ENCODE results near the gene GPS2. TPM values are rescaled to one million over a fixed set of nuclear protein-coding genes. Genes with fewer than 3 reads are reported as not detected.

The GPS2 gene
- total RNA-seq, 4 donors from 2014 or later = 93.2 to 148 (median 94.2) TPM

DNA sequence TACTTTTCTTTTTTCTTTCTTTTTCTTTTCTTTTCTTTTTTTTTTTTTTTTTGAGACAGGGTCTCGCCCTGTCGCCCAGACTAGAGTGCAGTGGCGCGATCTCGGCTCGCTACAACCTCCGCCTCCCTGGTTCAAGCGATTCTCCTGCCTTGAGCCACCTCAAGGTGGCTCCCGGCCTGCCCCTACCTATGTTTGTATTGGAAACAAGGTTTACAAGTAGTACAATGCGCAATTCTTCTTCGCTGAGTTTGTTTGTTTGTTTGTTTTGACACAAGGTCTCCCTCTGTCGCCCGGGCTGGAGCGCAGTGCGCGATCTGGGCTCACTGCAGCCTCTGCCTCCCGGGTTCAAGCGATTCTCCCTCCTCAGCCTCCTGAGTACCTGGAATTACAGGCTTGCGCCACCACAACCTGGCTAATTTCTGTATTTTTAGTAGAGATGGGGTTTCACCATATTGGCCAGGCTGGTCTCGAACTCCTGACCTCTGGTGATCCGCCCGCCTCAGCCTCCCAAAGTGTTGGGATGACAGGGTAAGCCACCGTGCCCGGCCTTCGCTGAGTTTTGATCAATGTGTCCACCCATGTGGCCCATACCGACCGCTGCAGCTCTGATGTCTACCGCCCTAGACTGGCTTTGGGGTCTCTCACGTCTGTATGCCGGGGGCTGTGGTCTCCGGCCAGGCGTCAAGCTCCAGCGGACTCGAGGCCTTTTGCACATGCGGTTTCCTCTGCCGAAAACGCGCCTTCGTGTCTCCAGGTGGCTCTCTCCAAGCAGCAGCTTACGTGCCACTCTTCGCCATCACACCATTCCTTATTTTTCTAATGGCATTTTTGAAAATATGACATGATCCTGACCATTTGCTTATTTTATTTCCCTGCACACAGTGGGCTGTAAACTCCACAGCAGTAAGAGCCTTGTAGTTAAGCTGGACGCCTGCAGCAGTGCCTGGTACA is 19.7 kb downstream of the GPS2 start:
- TF ChIP-seq POLR2A (IDR thresholded peaks at IDR 0.05) = no peak
- TF ChIP-seq, protein P1, sequence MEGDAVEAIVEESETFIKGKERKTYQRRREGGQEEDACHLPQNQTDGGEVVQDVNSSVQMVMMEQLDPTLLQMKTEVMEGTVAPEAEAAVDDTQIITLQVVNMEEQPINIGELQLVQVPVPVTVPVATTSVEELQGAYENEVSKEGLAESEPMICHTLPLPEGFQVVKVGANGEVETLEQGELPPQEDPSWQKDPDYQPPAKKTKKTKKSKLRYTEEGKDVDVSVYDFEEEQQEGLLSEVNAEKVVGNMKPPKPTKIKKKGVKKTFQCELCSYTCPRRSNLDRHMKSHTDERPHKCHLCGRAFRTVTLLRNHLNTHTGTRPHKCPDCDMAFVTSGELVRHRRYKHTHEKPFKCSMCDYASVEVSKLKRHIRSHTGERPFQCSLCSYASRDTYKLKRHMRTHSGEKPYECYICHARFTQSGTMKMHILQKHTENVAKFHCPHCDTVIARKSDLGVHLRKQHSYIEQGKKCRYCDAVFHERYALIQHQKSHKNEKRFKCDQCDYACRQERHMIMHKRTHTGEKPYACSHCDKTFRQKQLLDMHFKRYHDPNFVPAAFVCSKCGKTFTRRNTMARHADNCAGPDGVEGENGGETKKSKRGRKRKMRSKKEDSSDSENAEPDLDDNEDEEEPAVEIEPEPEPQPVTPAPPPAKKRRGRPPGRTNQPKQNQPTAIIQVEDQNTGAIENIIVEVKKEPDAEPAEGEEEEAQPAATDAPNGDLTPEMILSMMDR (IDR thresholded peaks at IDR 0.05) = no peak
- no peak for DNase-seq
- H3K4me1 ChIP-seq = peaks cover 0 to 48% (median 17%) of the 10 kb centered on the region in 4 donors
- H3K9me3 ChIP-seq = peaks cover 0 to 3% (median 0%) of the 10 kb centered on the region in 4 donors
- no peaks in the 10 kb centered on the region for H3K27me3 ChIP-seq
- H3K4me3 ChIP-seq = peak overlapping the region in 3 of 4 donors; percentile 46 to 54 (median 51)
- no peaks in the 10 kb centered on the region for H3K36me3 ChIP-seq
- peak overlapping the region; percentile 10 to 92 (median 64) for H3K27ac ChIP-seq

DNA sequence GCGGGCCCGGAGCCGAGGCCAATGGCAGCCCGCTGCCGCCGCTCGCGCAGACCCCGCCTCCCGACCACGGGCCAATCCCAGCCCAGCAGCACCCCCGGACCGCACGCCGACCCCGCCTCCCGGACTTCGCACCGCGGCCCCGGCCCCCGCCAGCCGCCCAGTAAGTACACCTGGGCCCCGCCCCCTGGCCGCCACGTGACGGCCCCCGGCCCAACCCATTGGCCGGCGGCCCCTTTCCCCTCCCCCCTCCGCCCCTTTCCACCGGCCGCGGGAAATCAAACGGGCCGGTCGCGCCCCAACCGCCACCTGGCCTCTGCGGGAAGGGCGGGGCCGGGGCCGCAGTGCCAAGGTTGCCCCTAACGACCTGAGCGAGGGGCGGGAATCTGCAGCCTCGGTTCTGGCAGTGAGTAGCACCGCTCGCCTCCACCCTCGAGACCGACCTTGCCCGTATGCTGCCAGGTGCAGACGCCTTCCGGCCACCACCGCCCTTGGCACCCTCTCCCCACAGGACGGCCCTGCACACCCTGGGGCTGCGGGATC is 20.5 kb downstream of the GPS2 start, which contains the start of gene YBX2:
TSS of gene YBX2 (minus strand) at position 26 of the 540 bp plus-strand sequence. CDS start 139 bp downstream, outside the sequence.
- Histone ChIP-seq H3K4me3 (peak within 1 kb of the TSS; percentile 17 to 54 (median 48)), H3K27me3 (no peaks in the 10 kb centered on the region), H3K4me1 (peaks cover 0 to 48% (median 17%) of the 10 kb centered on the region in 4 donors), H3K9me3 (peaks cover 0 to 3% (median 0%) of the 10 kb centered on the region in 4 donors), H3K27ac (peak within 1 kb of the TSS; percentile 10 to 92 (median 71)), H3K36me3 (no peaks in the 10 kb centered on the region)
- DNase-seq = peak; percentile 72 to 98 (median 94)
- TF ChIP-seq, protein P1 (IDR thresholded peaks at IDR 0.05) = peak in 3 of 6 experiments; percentile 19 to 34 (median 32)
- TF ChIP-seq POLR2A (IDR thresholded peaks at IDR 0.05) = peak; percentile 38 to 45

DNA sequence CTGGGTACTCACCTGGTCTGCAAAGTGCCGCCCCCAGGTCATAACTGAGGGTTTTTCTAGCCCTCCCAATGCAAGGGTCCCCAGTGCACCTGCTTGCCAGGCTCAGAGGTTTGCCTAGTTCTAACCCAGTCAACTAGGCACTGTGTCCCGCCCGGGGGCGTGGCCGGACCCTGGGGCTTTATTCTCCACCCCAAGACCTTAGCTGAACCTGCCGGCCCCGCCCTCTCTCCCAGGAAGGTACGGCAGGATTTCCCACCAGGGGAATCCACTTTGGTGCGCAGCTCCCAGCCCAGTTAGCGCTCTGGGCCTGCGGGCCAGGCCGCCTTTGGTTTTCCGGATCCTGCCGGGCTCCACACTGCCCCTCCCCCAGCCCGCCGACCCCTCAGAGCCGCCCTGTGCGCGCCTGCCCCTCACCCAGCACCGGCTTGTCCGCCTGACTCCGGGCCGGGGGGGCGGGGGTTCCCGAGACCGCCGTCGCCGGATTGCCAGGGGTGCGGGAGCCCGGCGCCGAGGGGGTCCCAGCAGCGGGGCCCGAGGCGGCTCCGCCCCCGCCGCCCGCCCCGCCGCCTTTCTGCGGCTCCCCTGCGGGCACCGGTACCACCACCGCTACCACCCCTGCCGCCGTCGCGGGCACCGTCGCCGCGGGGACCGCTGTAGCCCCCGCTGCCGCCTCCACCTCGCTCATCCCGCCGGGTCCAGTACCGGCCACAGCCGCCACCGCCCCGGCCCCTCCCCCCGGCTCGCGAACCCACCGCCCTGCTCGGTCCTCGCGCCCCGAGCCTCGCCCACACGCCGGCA is 21.1 kb downstream of the GPS2 start:
- TF ChIP-seq POLR2A (IDR thresholded peaks at IDR 0.05) = peak in 1 of 2 donors; percentile 20
- TF ChIP-seq, protein P1 (IDR thresholded peaks at IDR 0.05) = no peak
- H3K36me3 ChIP-seq = no peaks in the 10 kb centered on the region
- peak in 2 of 3 donors; percentile 89 to 93 for DNase-seq
- H3K27me3 ChIP-seq = no peaks in the 10 kb centered on the region
- peak overlapping the region; percentile 10 to 92 (median 71) for H3K27ac ChIP-seq
- peak overlapping the region; percentile 17 to 54 (median 48) for H3K4me3 ChIP-seq
- peaks cover 0 to 48% (median 17%) of the 10 kb centered on the region in 4 donors for H3K4me1 ChIP-seq
- peaks cover 0 to 3% (median 0%) of the 10 kb centered on the region in 4 donors for H3K9me3 ChIP-seq

DNA sequence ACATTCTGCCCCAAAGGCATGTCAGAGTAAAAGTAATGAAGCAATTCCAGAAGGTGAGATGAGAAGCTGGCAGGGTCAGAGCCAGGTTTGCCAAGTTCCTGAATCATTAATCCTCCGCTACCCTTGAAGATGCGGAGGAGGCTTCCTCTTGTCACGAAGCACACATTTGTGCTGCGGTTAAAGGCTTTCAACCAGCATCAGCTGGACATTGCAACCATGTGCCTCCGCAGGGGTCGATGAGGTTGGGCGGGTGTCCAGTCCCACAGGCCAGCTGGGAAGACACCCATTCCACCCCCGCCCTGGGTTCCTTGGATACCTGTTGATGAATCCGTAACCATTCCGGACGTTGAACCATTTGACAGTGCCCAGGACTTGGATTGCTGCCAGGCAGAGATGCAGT is 22.0 kb downstream of the GPS2 start:
- no peak for TF ChIP-seq POLR2A (IDR thresholded peaks at IDR 0.05)
- TF ChIP-seq, protein P1 (IDR thresholded peaks at IDR 0.05) = no peak
- H3K27ac ChIP-seq = peak overlapping the region in 2 of 4 donors; percentile 86 to 92
- no peak for DNase-seq
- H3K36me3 ChIP-seq = no peaks in the 10 kb centered on the region
- H3K4me3 ChIP-seq = no peak overlapping the region
- H3K4me1 ChIP-seq = peaks cover 0 to 48% (median 17%) of the 10 kb centered on the region in 4 donors
- H3K9me3 ChIP-seq = peaks cover 0 to 3% (median 0%) of the 10 kb centered on the region in 4 donors
- no peaks in the 10 kb centered on the region for H3K27me3 ChIP-seq

DNA sequence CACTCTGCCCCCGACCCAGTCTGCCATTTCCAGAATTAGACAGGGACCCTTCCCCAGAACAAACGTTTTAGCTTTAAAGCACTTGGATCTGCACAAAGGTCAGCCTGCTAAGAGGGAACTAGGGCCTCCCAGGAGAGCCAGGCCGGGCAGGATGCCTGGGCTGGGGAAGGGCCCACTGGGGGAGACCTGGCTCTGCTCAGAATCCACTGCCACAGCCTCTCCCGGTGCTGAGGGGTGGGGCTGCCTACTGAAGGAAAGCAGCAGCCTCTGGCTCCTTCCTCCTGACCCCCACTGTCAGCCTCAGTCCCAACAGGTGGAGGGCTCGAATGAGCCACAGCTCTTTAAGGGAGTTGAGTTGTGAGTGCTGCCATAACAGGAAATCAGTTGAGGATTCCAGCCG is 22.4 kb downstream of the GPS2 start:
- H3K9me3 ChIP-seq = peaks cover 0 to 3% (median 0%) of the 10 kb centered on the region in 4 donors
- DNase-seq = no peak
- no peak for TF ChIP-seq POLR2A (IDR thresholded peaks at IDR 0.05)
- H3K4me1 ChIP-seq = peaks cover 0 to 48% (median 17%) of the 10 kb centered on the region in 4 donors
- peak overlapping the region in 1 of 4 donors; percentile 86 for H3K27ac ChIP-seq
- H3K36me3 ChIP-seq = no peaks in the 10 kb centered on the region
- H3K4me3 ChIP-seq = no peak overlapping the region
- no peaks in the 10 kb centered on the region for H3K27me3 ChIP-seq
